ENCODE data around the gene LRIG2.

DNA sequence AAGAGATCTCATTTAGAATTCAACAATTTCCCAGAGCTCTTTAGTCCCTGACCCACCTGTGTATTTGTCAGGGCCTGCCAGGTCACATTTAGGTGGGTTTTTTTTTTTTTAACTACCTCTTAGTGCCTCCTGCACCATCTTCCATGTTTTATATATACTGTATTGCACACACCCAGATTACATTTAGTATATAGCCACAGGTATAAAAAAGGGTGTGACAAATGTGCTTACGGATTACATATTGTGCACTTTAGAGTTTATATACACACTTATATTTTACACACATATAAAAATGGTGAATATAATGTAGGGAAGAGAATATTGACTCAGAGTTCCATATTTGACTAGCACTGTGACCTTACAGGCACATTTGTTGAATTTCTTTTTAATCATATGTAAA lies 17.4 kb upstream of the LRIG2 start:
- TF ChIP-seq TAF1 (IDR thresholded peaks at IDR 0.05; ENCODE audit: borderline replicate concordance, low read depth, low read length) (no peak), POLR2A (IDR thresholded peaks at IDR 0.05; ENCODE audit: low read depth, low read length) (no peak)
